Loucy (cell line): ENCODE data around the gene CCDC187.

Experiments used
- CTCF ChIP-seq: fragments of 200-600 bp; sonication (generic); conservative IDR thresholded peaks from 2 replicates; pipeline ENCODE4 v1.5.1; 2014; ENCODE audit warnings: mild to moderate bottlenecking, antibody characterized with exemption, low read length
- EZH2phosphoT487 ChIP-seq: fragments of 200-600 bp; IDR thresholded peaks from 2 replicates; pipeline ENCODE4 v1.6.1; 2018; ENCODE audit warnings: antibody characterized with exemption, mild to moderate bottlenecking, moderate library complexity, borderline replicate concordance

- TF ChIP-seq CTCF (no peak), EZH2phosphoT487 (no peak)
These were observed 77.0 kb downstream of the CCDC187 start for GRCh38 chr9:136226680-136227407.
